Activated CD4-positive, alpha-beta memory T cell treated with anti-CD3 and anti-CD28 coated beads for 36 hours (primary cell): Measurements from ENCODE around the gene XG. TPM values are rescaled to one million over a fixed set of nuclear protein-coding genes. Genes with fewer than 3 reads are reported as not detected.
"Not testable (repeated sequence)": the region's sequence is repeated elsewhere in the genome, so short reads cannot be mapped to it uniquely, and the experiment has no call there.

Source experiments
- CTCF ChIA-PET: fragments of 350-600 bp; sonication (Branson Sonifier 250); formaldehyde crosslinking; loops from one replicate; lab custom pipeline; 2021; ENCODE audit warnings: antibody characterized with exemption, inconsistent platforms; lab: Charles Lee
- POLR2A ChIA-PET: fragments of 350-600 bp; sonication (Branson Sonifier 250); formaldehyde crosslinking; loops from one replicate; lab custom pipeline; 2021; ENCODE audit warnings: antibody characterized with exemption; lab: Charles Lee
- DNase-seq: peaks from one replicate; pipeline ENCODE4 v3.0.0-alpha.2; 2020
- H3K27ac Mint-ChIP-seq: one replicate; pipeline ENCODE4 v1.8.0; 2021; ENCODE audit warnings: mixed read lengths
- H3K27me3 Mint-ChIP-seq: one replicate; pipeline ENCODE4 v1.8.0; 2021; ENCODE audit warnings: mixed read lengths
- H3K36me3 Mint-ChIP-seq: one replicate; pipeline ENCODE4 v1.8.0; 2021; ENCODE audit warnings: mixed read lengths
- H3K4me1 Mint-ChIP-seq: one replicate; pipeline ENCODE4 v1.8.0; 2021; ENCODE audit warnings: low read depth, mixed read lengths
- H3K4me3 Mint-ChIP-seq: one replicate; pipeline ENCODE4 v1.8.0; 2021; ENCODE audit warnings: mild to moderate bottlenecking, mixed read lengths
- H3K9me3 Mint-ChIP-seq: one replicate; pipeline ENCODE4 v1.8.0; 2021; ENCODE audit warnings: mixed read lengths
- intact Hi-C: fragments of 100-400 bp; cut with micrococcal nuclease; formaldehyde crosslinking; loops from one replicate; pipeline ENCODE4 v1.15.1; 2023
- total RNA-seq, 2 experiments: library from RNA; stranded (reverse); gene quantifications; one replicate each; pipeline ENCODE4 v1.2.3, GENCODE V29; 2021

Gene XG, protein sequence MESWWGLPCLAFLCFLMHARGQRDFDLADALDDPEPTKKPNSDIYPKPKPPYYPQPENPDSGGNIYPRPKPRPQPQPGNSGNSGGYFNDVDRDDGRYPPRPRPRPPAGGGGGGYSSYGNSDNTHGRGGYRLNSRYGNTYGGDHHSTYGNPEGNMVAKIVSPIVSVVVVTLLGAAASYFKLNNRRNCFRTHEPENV
- total RNA-seq, result not detected

DNA sequence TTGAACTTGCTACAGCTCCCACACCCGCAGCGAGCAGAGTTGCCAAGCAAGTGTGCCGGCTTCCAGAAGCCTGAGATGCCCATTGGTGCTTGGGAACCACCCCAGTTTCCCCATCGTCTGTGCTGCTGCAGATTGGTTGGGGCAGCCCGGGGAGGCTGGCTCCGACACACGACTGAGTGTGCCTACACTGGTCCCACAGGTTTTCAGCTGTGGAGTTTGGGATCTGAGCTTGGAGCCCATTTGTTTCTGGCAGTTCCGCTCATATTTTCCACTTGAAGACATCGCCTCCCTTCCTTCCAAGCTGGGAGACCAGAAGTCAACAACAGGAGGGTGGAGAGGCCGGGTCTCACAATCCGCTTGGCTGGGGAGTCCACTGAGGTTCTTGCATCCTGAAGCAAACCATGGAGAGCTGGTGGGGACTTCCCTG lies at the start of gene XG:
XG (plus strand) TSS at position 167 of the 427 bp plus-strand sequence; CDS start at position 402, 235 bp downstream.
- H3K4me1 Mint-ChIP-seq, CTCF ChIA-PET, H3K4me3 Mint-ChIP-seq, H3K27ac Mint-ChIP-seq, H3K27me3 Mint-ChIP-seq, H3K9me3 Mint-ChIP-seq, intact Hi-C loops, H3K36me3 Mint-ChIP-seq, POLR2A ChIA-PET, DNase-seq: not testable (repeated sequence)

DNA sequence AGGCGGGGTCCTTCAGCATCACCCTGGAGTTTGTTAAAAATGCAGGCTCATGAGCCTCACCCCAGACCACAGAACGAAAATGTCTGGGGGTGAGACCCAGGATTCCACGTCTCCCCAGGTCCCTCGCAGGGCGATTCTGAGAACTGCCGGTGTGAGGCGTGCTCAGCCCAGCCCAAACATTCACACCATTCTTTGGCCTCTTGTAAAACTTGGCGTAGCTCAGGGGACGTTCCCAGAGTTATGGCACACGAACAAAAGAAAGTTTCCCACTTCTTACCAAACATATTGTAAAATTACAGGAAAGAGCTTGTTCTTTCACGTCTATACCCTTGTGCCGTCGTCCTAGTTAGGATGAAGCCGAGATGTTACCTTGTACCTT lies 47.9 kb upstream of the XG start:
- no peaks in the 10 kb centered on the region for H3K27me3 Mint-ChIP-seq
- intact Hi-C loops, result no loop called here
- peaks cover 93% of the 10 kb centered on the region for H3K4me1 Mint-ChIP-seq
- peak overlapping the region; percentile 63 for H3K4me3 Mint-ChIP-seq
- H3K36me3 Mint-ChIP-seq, result peaks cover 52% of the 10 kb centered on the region
- ChIA-PET POLR2A (no interaction called here), CTCF (no interaction called here)
- H3K9me3 Mint-ChIP-seq, result no peaks in the 10 kb centered on the region
- H3K27ac Mint-ChIP-seq, result peak overlapping the region; percentile 90
- DNase-seq, result no peak

DNA sequence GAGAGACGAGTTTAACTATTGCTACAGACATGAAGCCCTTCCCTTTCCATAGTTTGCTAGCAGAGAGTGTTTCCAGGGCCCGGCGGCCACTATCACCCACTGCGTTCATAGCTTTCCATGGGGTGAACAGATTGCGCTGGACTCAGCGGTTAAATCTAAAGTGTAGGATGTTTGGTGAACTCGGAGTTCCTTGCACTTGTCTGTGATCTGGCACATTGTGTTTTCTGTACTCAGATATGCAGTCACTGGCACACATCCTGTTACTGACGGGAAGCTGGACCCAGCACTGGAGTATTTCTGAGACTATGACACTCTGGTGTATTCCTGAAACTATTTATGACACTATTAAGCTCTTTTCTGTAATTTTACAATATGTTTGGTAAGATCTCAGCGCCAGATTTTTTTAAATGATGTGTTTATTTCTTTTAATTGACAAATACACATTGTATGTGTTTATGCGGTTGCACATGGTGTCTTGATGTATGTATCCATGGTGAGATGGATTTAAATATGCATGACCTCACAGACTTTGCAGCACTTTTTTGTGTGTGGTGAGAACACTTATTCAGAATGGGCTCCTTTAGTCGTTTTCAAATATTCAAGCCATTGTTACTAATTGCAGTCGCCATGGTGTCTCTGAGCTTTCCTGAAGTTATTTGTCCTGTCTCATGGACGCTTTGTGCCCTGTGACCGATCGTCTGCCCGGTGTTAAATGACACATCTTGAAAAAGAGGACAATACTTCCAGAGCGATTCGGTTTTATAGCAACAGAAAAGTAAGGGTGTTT lies 46.6 kb upstream of the XG start:
- H3K9me3 Mint-ChIP-seq, result no peaks in the 10 kb centered on the region
- intact Hi-C loops, result loop anchor here (5.0 kb wide), 1 partner anchor 1168 kb away; the partner anchor contains the start of gene P2RY8
- POLR2A ChIA-PET, result no interaction called here
- peaks cover 44% of the 10 kb centered on the region for H3K36me3 Mint-ChIP-seq
- DNase-seq, result peak; percentile 43
- peaks cover 95% of the 10 kb centered on the region for H3K4me1 Mint-ChIP-seq
- no peak overlapping the region for H3K4me3 Mint-ChIP-seq
- CTCF ChIA-PET, result no interaction called here
- H3K27me3 Mint-ChIP-seq, result no peaks in the 10 kb centered on the region
- H3K27ac Mint-ChIP-seq, result peak overlapping the region; percentile 90

DNA sequence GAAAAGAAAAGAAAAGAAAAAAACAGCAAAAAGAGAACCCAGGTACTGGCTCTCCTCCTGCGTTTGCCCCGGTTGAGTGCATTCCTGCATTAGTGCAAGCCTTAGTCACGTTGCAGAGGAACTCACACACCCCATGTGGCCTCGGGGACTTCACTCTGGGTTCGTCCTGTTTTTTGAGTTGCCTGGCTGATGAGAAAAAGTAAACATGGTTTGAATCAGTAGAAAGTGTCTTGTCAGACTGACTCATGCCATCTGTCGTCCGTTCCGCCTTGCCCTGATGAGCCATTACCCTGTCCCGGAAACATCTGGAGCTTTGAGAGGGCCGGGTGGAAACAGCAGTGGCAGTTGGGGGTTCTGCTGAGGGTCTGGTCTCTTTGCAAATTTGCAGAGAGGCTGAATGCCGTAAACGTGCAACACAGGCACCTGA lies 44.5 kb upstream of the XG start:
- peak overlapping the region; percentile 96 for H3K27ac Mint-ChIP-seq
- H3K27me3 Mint-ChIP-seq, result no peaks in the 10 kb centered on the region
- H3K36me3 Mint-ChIP-seq, result peaks cover 38% of the 10 kb centered on the region
- ChIA-PET CTCF (no interaction called here), POLR2A (no interaction called here)
- peaks cover 90% of the 10 kb centered on the region for H3K4me1 Mint-ChIP-seq
- peak overlapping the region; percentile 45 for H3K4me3 Mint-ChIP-seq
- peak; percentile 88 for DNase-seq
- H3K9me3 Mint-ChIP-seq, result no peaks in the 10 kb centered on the region
- intact Hi-C loops, result loop anchor here (1.0 to 5.0 kb wide), 3 partner anchors 10 to 1170 kb away; partner anchors contain the start of gene P2RY8

DNA sequence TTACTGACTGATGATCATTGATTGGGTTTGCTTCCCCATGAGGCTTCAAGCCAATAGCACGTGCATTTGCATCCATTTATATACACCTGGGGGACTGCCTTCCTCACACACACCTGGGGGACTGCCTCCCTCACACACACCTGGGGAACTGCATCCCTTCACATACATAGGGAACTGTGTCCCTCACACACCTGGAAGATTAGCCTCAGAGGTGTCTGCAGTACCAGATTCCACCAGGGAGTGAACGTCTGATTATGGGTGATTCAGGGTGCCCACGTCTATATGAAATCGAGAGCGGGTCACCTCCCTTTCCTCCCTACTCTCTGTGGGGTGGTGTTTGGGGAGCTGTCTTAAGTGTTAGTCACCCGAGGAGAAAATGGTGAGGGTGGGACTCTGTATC lies 43.8 kb upstream of the XG start:
- peaks cover 83% of the 10 kb centered on the region for H3K4me1 Mint-ChIP-seq
- intact Hi-C loops, result loop anchor here (5.0 kb wide), 1 partner anchor 1171 kb away; the partner anchor contains the start of gene P2RY8
- H3K27ac Mint-ChIP-seq, result peak overlapping the region; percentile 96

DNA sequence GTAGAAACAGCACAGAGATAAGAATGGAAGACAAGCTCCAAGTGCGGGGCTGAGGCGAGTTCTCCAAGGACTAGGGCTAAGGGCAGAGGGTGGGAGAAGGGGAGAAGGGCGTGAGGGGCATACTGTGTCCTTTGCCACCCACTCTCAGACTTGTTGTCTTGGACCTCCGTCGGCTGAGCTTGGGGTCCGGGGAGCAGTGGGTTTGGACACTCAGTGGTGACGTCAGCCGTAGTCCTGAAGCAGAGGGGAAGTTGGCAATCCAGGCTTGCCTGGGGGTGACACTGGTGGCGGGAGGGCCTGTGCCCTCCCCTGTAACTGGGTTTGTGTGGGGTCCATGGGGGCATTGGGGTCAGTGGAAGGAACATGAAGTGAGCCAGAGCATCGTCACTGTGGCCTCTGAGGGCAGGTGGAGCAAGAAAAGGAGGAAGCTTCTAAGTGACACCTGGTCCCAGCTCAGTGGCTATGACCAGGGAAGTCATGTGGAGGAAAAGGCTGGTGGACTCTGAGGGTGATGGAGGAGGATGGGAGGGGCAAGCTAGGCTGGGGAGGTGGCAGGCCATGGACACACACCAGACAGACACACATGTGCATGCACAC lies 43.1 kb upstream of the XG start:
- no peaks in the 10 kb centered on the region for H3K9me3 Mint-ChIP-seq
- peak overlapping the region; percentile 96 for H3K27ac Mint-ChIP-seq
- ChIA-PET CTCF (no interaction called here), POLR2A (no interaction called here)
- intact Hi-C loops, result loop anchor here (5.0 kb wide), 1 partner anchor 1171 kb away; the partner anchor contains the start of gene P2RY8
- DNase-seq, result no peak
- peaks cover 34% of the 10 kb centered on the region for H3K36me3 Mint-ChIP-seq
- H3K4me1 Mint-ChIP-seq, result peaks cover 76% of the 10 kb centered on the region
- H3K4me3 Mint-ChIP-seq, result peak overlapping the region; percentile 4
- H3K27me3 Mint-ChIP-seq, result no peaks in the 10 kb centered on the region

More for the DNA sequence above, 43.8 kb upstream of the XG start:
- CTCF ChIA-PET, result no interaction called here
- peak; percentile 52 for DNase-seq
- Mint-ChIP-seq H3K4me3 (peak overlapping the region; percentile 3), H3K27me3 (no peaks in the 10 kb centered on the region), H3K9me3 (no peaks in the 10 kb centered on the region), H3K36me3 (peaks cover 37% of the 10 kb centered on the region)
- POLR2A ChIA-PET, result no interaction called here

DNA sequence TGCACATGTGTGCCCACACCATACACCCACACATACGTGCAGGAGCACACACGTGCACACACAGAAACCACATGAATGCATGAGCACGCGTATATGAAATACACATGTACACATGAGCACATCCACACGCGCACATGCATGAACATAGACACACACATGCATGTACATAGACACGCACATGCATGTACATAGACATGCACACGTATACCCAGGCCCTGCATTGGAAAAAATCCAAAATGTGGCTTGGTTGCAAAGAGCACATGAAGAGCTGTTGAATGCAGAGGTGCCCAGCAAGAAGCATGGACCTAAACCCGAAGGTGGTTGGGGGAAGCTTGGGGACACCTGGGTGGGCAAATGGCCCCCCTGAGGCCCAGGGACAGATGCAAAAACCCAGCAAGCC lies 42.3 kb upstream of the XG start:
- ChIA-PET CTCF (no interaction called here), POLR2A (no interaction called here)
- H3K27ac Mint-ChIP-seq, result peak overlapping the region; percentile 96
- H3K4me1 Mint-ChIP-seq, result peaks cover 72% of the 10 kb centered on the region
- no peaks in the 10 kb centered on the region for H3K9me3 Mint-ChIP-seq
- DNase-seq, result no peak
- intact Hi-C loops, result loop anchor here (5.0 kb wide), 1 partner anchor 1172 kb away; the partner anchor contains the start of gene P2RY8
- H3K27me3 Mint-ChIP-seq, result no peaks in the 10 kb centered on the region
- peak overlapping the region; percentile 50 for H3K4me3 Mint-ChIP-seq
- peaks cover 35% of the 10 kb centered on the region for H3K36me3 Mint-ChIP-seq

DNA sequence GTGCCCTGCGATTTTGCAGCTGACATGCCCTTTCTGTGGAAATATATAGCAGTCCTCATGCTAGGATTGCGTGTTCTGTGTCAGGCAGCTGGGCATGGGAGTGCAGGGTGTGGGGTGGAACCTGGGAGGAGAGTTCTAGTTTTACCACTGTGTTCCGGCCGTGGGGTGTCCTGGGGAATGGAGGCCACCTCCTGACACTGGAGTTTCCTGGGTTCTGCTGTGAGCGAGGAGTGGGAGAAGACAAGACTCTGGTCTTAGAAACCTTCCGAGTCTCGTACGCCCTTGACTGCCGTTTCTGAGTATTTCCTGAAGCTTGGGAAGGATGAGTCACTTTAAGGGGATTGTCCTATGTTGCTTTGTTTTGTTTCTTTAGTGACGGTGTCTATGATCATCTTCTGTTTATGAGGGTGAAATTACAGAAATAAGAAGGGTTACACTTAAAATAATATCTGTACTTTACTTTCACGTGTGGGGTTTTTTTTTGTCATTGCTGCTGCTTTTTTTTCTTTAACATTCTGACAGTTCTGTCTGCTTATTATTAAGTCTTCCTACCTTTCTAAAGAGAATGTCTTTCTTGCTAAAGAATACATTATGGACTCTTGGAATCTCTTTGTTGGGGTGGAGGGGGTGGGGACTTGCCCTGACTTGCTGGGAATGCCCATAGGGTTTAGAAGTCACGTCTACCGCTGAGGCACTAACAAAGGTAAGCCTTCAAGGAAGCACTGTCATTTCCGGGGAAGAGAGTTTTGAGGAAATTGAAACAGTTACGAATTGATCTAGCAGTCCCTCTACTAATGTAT lies 41.6 kb upstream of the XG start:
- Mint-ChIP-seq H3K4me1 (peaks cover 72% of the 10 kb centered on the region), H3K9me3 (no peaks in the 10 kb centered on the region), H3K27ac (peak overlapping the region; percentile 96), H3K4me3 (peak overlapping the region; percentile 50), H3K27me3 (no peaks in the 10 kb centered on the region), H3K36me3 (peaks cover 37% of the 10 kb centered on the region)
- ChIA-PET CTCF (no interaction called here), POLR2A (no interaction called here)
- peak; percentile 77 for DNase-seq
- intact Hi-C loops, result loop anchor here (1.0 to 5.0 kb wide), 5 partner anchors 14 to 1248 kb away; partner anchors contain the start of gene PRKX

DNA sequence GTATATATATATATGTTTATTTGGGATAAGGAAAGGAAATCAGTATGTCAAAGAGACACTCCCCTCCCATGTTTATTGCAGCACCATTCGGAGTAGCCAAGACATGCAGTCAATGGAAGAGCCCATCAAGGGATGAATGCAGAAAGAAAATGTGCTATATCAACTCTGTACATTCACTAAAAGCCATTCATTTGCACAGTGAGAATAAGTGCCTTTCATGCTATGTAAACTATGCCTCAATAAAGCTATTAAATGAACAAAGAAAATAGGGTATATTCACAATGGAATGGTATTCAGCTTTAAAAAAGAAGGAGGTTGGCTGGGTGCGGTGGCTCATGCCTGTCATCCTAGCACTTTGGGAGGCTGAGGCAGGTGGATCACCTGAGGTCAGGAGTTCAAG lies 40.4 kb upstream of the XG start:
- no peaks in the 10 kb centered on the region for H3K27me3 Mint-ChIP-seq
- intact Hi-C loops, result loop anchor here (5.0 kb wide), 2 partner anchors 1001 to 1249 kb away; partner anchors contain the start of gene PRKX
- H3K36me3 Mint-ChIP-seq, result peaks cover 41% of the 10 kb centered on the region
- ChIA-PET POLR2A (no interaction called here), CTCF (no interaction called here)
- H3K4me3 Mint-ChIP-seq, result no peak overlapping the region
- peaks cover 74% of the 10 kb centered on the region for H3K4me1 Mint-ChIP-seq
- H3K27ac Mint-ChIP-seq, result peak overlapping the region; percentile 44
- no peak for DNase-seq
- H3K9me3 Mint-ChIP-seq, result no peaks in the 10 kb centered on the region

DNA sequence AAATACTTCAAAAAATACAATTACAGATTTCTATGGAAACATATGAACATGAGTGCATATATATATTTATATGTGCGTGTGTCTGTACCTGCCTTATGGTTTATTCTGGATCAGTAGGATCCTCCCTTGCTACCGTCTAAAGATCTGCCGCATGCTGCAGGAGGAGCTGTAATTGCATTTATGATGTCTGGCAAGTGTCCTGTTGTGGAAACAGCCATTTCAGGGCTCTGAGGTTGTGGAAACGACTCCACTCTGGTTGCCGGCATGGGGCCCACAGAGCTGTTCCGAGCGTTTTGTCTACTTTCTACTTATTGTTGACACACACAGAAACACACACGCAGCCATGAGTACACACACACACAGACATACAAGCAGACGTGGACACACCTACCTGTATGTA lies 39.4 kb upstream of the XG start:
- Mint-ChIP-seq H3K9me3 (no peaks in the 10 kb centered on the region), H3K36me3 (peaks cover 47% of the 10 kb centered on the region), H3K4me1 (peaks cover 75% of the 10 kb centered on the region), H3K4me3 (no peak overlapping the region), H3K27ac (no peak overlapping the region), H3K27me3 (no peaks in the 10 kb centered on the region)
- intact Hi-C loops, result loop anchor here (5.0 kb wide), 2 partner anchors 1000 to 1250 kb away; partner anchors contain the start of gene PRKX
- POLR2A ChIA-PET, result no interaction called here
- CTCF ChIA-PET, result no interaction called here
- no peak for DNase-seq

DNA sequence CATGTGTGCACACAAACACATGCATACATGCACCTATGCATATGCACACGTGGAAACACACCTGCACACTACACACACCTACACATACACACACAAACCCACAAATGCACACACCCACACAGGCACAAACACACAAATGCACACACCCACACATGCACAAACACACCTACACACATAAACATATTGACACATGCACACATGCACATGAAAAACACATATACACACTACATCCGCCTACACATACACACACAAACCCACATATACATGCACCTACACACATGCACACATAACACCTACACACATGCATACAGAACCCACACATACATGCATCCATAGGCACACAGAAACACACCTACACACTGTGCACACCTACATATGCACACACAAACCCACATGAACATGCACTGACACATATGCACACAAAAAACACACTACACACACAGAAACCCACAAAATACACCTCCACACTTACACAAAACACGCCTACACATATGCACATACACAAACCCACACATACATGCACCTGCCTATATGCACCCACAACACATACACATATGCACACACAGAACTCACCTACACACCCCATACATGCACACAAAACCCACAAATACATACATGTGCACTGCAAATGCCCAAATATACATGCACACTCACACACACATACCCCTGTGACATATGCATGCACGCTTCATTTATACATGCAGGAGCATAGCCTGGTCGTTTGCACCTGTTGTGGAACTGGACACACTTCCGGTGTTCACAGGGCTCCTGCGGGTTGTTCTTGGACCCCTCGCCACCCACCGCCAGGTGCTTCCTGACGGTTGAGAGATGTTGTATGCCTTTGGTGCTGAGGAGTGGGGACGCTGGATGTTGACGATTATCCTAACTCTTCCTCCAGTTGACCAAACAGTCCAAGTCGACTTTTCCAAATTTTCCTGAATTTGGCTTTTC lies 38.7 kb upstream of the XG start:
- Mint-ChIP-seq H3K4me3 (no peak overlapping the region), H3K9me3 (no peaks in the 10 kb centered on the region), H3K36me3 (peaks cover 50% of the 10 kb centered on the region), H3K27me3 (no peaks in the 10 kb centered on the region), H3K27ac (peak overlapping the region; percentile 55), H3K4me1 (peaks cover 75% of the 10 kb centered on the region)
- DNase-seq, result no peak
- intact Hi-C loops, result loop anchor here (5.0 kb wide), 2 partner anchors 999 to 1251 kb away; partner anchors contain the start of gene PRKX
- CTCF ChIA-PET, result no interaction called here
- POLR2A ChIA-PET, result no interaction called here
